Urothelium cell line (cell line): ENCODE data around the gene DDHD1.
A peak's percentile ranks its signal among the peaks of the same experiment; 100 is the strongest.

Source experiments
- DNase-seq: peaks from one replicate; pipeline ENCODE4 v3.0.0; 2011; ENCODE audit warnings: low spot score, mixed read lengths
- FAIRE-seq: peaks from 2 replicates; lab custom pipeline; 2011; peaks lifted over from hg19 to GRCh38; lab: Jason Lieb, UNC

DDHD1 gene

DNA sequence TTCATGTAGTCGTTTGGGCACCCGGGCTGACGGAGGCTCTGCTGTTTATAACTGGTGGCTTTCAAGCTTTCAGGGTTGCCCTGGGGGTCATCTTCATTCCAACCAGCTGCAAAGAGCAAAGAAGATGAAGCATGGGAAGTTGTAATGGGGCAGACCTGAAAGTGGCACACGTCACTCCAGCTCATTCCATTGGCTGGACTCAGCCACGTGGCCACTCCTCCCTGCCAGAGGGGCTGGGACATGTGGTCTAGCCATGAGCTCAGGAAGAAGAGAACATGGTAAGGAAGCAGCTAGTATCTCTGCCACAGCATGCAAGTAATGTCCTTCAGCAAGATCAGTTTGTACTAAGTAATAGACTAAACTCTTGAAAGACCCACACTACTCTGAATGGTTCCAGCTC, 150.5 kb downstream of the DDHD1 start:
- FAIRE-seq = peak; percentile 77
- no peak for DNase-seq

GRCh38 chr14:53001787-53002378, 151.2 kb downstream of the DDHD1 start:
- DNase-seq = no peak
- FAIRE-seq = no peak

- FAIRE-seq (no peak), DNase-seq (no peak)
Measured at GRCh38 chr14:52998376-52999015, 154.6 kb downstream of the DDHD1 start.

DNA sequence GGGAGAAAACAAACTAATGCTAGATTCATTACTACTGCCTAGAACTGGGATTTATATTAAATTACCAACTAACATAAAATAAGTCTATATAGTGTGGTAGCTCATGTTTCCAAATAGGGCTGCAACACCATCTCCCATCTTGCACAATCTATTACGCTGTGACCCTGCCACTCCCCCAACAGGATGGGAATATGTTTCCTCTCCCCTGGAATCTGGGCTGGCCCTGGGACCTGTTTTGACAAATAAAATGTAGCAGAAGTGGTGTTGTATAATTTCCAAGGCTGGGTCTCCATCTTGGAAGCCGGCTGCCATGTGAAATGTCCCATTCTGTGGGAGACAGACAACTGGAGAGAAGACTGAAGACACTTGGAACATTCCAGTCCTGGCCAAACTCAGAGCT, 156.6 kb downstream of the DDHD1 start:
- no peak for FAIRE-seq

GRCh38 chr14:52995998-52996397, 157.1 kb downstream of the DDHD1 start:
- DNase-seq (no peak), FAIRE-seq (no peak)

More for the DNA sequence above, 156.6 kb downstream of the DDHD1 start:
- no peak for DNase-seq

DNA sequence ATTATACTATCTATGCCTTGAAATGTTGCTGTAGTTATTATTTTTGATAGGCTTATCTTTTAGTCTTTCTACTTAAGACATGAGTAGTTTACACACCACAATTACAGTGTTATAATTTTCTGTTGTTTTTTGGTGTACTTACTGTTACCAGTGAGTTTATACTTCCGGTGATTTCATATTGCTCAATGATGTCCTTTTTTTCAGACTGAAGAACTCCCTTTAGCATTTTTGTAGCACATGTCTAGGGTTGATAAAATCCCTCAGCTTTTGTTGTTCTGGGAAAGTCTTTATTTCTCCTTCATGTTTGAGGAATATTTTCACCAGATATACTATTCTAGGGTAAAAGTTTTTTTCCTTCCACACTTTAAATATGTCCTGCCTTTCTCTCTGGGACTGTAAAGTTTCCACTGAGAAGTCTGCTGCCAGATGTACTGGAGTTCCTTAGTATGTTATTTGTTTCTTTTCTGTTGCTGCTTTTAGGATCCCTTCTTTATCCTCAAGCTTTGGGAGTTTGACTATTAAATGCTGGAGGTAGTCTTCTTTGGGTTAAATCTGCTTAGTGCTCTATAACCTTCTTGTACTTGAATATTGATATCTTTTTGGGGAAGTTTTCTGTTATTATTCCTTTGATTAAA, 160.8 kb downstream of the DDHD1 start:
- DNase-seq (no peak), FAIRE-seq (no peak)

- no peak for FAIRE-seq
- no peak for DNase-seq
Measured at GRCh38 chr14:52988139-52988538, 165.0 kb downstream of the DDHD1 start.

GRCh38 chr14:52987514-52987913, 165.6 kb downstream of the DDHD1 start:
- FAIRE-seq (no peak), DNase-seq (peak; percentile 0)

DNA sequence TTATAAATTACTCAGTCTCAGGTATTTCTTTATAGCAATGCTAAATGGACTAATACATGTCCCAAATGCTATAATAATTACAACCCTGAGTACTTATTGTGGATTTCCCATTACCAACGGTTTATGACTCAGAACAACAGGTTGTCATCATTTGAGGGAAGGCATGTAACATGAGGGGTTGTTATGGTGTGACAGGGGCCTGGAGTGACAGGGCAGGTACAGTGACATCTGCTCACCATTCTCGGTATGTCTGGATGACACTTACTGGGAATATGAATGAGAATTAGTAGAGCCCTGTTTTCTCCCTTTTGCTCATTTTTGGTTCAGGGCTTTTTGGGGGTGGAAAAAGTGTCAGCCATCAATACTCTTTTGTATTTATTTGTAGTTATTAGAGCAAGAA, 166.1 kb downstream of the DDHD1 start:
- no peak for DNase-seq
- FAIRE-seq = peak; percentile 75
